HCT116 (cell line): ENCODE measurements around the gene MXRA7. TPM values are rescaled to one million over a fixed set of nuclear protein-coding genes. Genes with fewer than 3 reads are reported as not detected.

Source experiments
- CEBPB ChIP-seq: IDR thresholded peaks from 2 replicates; pipeline ENCODE4 v1.6.1; 2012; ENCODE audit warnings: low read depth
- EGR1 ChIP-seq: IDR thresholded peaks from 2 replicates; pipeline ENCODE4 v1.6.1; 2012; ENCODE audit warnings: low read depth
- ELF1 ChIP-seq: IDR thresholded peaks from 2 replicates; pipeline ENCODE4 v1.6.1; 2012; ENCODE audit warnings: low read depth, borderline replicate concordance
- EZH2 ChIP-seq: fragments of 200-600 bp; sonication (generic); IDR thresholded peaks from 2 replicates; pipeline ENCODE4 v1.6.1; 2017; ENCODE audit warnings: antibody characterized with exemption, mixed run types
- JUND ChIP-seq: IDR thresholded peaks from 2 replicates; pipeline ENCODE4 v1.6.1; 2012
- MAX ChIP-seq: IDR thresholded peaks from 2 replicates; pipeline ENCODE4 v1.6.1; 2012
- POLR2AphosphoS5 ChIP-seq: IDR thresholded peaks from 2 replicates; pipeline ENCODE4 v1.6.1; 2011; ENCODE audit warnings: mild to moderate bottlenecking, low read depth, low read length, moderate library complexity
- SIN3A ChIP-seq: IDR thresholded peaks from 2 replicates; pipeline ENCODE4 v1.6.1; 2012; ENCODE audit warnings: low read depth
- SRF ChIP-seq: IDR thresholded peaks from 2 replicates; pipeline ENCODE4 v1.6.1; 2012; ENCODE audit warnings: low read depth
- microRNA counts: library from miRNA; unstranded; fragments of <30 nt; microRNA quantifications from one replicate; lab custom pipeline; 2015
- microRNA-seq: library from miRNA; unstranded; fragments of <30 nt; microRNA quantifications from one replicate; pipeline ENCODE4, GENCODE V29; 2016; ENCODE audit warnings: borderline number of aligned reads
- total RNA-seq: library from RNA; stranded (reverse); gene quantifications from one replicate; pipeline ENCODE4 v1.2.1, GENCODE V29; 2021; ENCODE audit not compliant: unreplicated experiment

MXRA7 gene
- total RNA-seq, 1 experiment from 2014 or later = 57.1 TPM

GRCh38 chr17:76630151-76630550 is 80.6 kb downstream of the MXRA7 start (continued):
- TF ChIP-seq POLR2AphosphoS5 (no peak), JUND (no peak), CEBPB (no peak), MAX (no peak), EZH2 (no peak), SRF (no peak), SIN3A (no peak), ELF1 (no peak), EGR1 (no peak)

MicroRNAs encoded within 50 kb of the gene (microRNA counts, 767-probe panel; counts per million panel counts)
- not detected for microRNA hsa-miR-636 (lab: Ali Mortazavi, UCI)

Small RNAs within 50 kb of the gene (microRNA-seq; reads per million reads assigned to microRNA genes)
- gene MIR636 = 2.8 reads per million

Other genes with a start within 250 kb of the MXRA7 start
- not detected for gene AANAT, start 243.4 kb downstream of the MXRA7 start, total RNA-seq
- 61.1 TPM for gene RHBDF2, start 209.5 kb downstream of the MXRA7 start, total RNA-seq
- 0.66 TPM for gene CYGB, start 173.3 kb downstream of the MXRA7 start, total RNA-seq
- gene PRCD, start 170.9 kb downstream of the MXRA7 start, total RNA-seq = not detected
- 14.7 TPM for gene ST6GALNAC2, start 125.1 kb downstream of the MXRA7 start, total RNA-seq
- not detected for gene ST6GALNAC1, start 67.2 kb downstream of the MXRA7 start, total RNA-seq
- 47.6 TPM for gene JMJD6, start 15.6 kb upstream of the MXRA7 start, total RNA-seq
- 57.8 TPM for gene METTL23, start 15.9 kb upstream of the MXRA7 start, total RNA-seq
- 422 TPM for gene SRSF2, start 26.4 kb upstream of the MXRA7 start, total RNA-seq
- gene MFSD11, start 27.2 kb upstream of the MXRA7 start, total RNA-seq = 24.9 TPM
- gene MGAT5B, start 157.4 kb upstream of the MXRA7 start, total RNA-seq = 4.4 TPM